Natural killer cell (primary cell): ENCODE results near the gene NTSR2. TPM values are rescaled to one million over a fixed set of nuclear protein-coding genes. Genes with fewer than 3 reads are reported as not detected.

Source experiments
- ATAC-seq, 3 donors: fragments of 150-1000 bp in 2 of 3; fragments of 200-7000 bp in 1 of 3; cut with Tn5 transposase; 1 replicate in 1 of 3; 2 replicates in 2 of 3; pipeline ENCODE4 v1.10.0; 2021; ENCODE audit warnings: mild to moderate bottlenecking in 2 of 3, moderate library complexity in 2 of 3
- DNase-seq, 2 donors: peaks; one replicate each; pipeline versions ENCODE4 v3.0.0 to v3.0.0-alpha.2; 2013 to 2021; ENCODE audit warnings: mixed read lengths in 1 of 2
- H3K27ac ChIP-seq: one replicate; pipeline ENCODE4 v1.5.1; 2013; ENCODE audit warnings: mild to moderate bottlenecking, low read length
- H3K27me3 ChIP-seq: one replicate; pipeline ENCODE4 v1.6.1; 2013; ENCODE audit warnings: low read length; ENCODE audit not compliant: control insufficient read depth, insufficient read depth
- H3K36me3 ChIP-seq: one replicate; pipeline ENCODE4 v1.6.1; 2013; ENCODE audit warnings: low read length; ENCODE audit not compliant: control insufficient read depth, insufficient read depth
- H3K4me1 ChIP-seq: one replicate; pipeline ENCODE4 v1.6.1; 2013; ENCODE audit warnings: low read length; ENCODE audit not compliant: control insufficient read depth, insufficient read depth
- H3K4me3 ChIP-seq: one replicate; pipeline ENCODE4 v1.5.1; 2013; ENCODE audit warnings: low read length
- H3K9me3 ChIP-seq: one replicate; pipeline ENCODE4 v1.6.1; 2013; ENCODE audit warnings: low read length; ENCODE audit not compliant: control insufficient read depth, insufficient read depth
- H3K27ac Mint-ChIP-seq, 2 donors: one replicate each; pipeline ENCODE4 v1.8.0; 2022; ENCODE audit warnings: mild to moderate bottlenecking in 2 of 2, mixed read lengths in 2 of 2, moderate library complexity in 1 of 2
- H3K27me3 Mint-ChIP-seq, 2 donors: one replicate each; pipeline ENCODE4 v1.8.0; 2022; ENCODE audit warnings: low read depth in 2 of 2, mixed read lengths in 2 of 2
- H3K36me3 Mint-ChIP-seq: one replicate; pipeline ENCODE4 v1.8.0; 2022; ENCODE audit warnings: mixed read lengths
- H3K4me1 Mint-ChIP-seq, 2 donors: one replicate each; pipeline ENCODE4 v1.8.0; 2022; ENCODE audit warnings: mixed read lengths in 2 of 2
- H3K4me3 Mint-ChIP-seq: one replicate; pipeline ENCODE4 v1.8.0; 2022; ENCODE audit warnings: mild to moderate bottlenecking, moderate library complexity, mixed read lengths
- H3K9me3 Mint-ChIP-seq, 2 donors: one replicate each; pipeline ENCODE4 v1.8.0; 2022; ENCODE audit warnings: mixed read lengths in 2 of 2
- WGBS: methylation state at CpG from one replicate; pipeline ENCODE4 v1.1.7; 2013; ENCODE audit warnings: missing lambda C conversion rate; ENCODE audit not compliant: insufficient coverage; 5-methylcytosine and 5-hydroxymethylcytosine counted together
- intact Hi-C: fragments of 100-400 bp; cut with micrococcal nuclease; formaldehyde crosslinking; loops from one replicate; pipeline ENCODE4 v1.14.2; 2022
- total RNA-seq, 4 donors: library from RNA; stranded (reverse); fragments of 120-200 nt in 1 of 4; gene quantifications; one replicate each; pipeline versions ENCODE4 v1.2.3 to v1.2.4, GENCODE V29; 2013 to 2022
- TF ChIP-seq, protein P1 (sequence below): fragments of 200-600 bp; IDR thresholded peaks from one replicate; pipeline ENCODE4 v1.8.0; 2022; ENCODE audit warnings: antibody characterized with exemption

NTSR2 gene
- total RNA-seq, 3 donors from 2014 or later (not counting 1 experiment from before 2014, with no cell fraction given) = not detected

DNA sequence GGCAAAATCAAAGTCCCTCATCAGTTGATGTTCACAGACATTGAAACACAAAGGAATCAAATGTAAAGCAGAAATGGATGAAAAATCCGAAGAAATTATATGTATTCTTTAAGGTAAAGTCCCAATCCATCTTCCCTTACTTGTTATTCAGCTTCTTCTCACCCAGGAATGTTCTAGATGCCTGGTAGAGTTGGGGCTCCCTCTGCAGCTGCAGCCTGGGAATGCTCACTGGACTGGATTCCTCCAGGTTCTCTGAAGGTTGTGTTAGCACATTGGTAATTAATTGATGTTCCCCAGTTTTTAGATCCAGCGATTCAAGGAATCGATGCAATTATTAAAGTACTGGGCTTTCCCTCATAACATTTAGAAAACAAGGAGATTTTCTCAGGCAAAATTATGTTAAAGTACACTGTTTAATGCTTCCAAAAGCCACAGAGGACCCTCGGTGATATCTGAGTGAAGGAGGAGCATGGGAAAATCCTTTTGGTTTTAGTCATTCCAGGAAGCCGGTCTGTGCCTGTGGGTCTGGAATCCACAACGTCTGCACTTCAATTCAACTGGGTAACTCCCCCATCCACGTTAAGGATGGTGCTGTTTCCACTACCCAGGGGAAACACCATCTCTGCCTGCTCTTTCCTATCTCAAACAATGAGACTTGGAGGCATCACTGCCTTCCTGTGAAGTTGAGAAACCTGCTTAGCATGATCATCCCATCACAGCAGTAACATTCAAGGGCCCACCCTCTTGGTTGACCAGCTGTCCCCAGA, 22.0 kb downstream of the NTSR2 start:
- intact Hi-C loops = no loop called here
- Histone ChIP-seq H3K27me3 (no peaks in the 10 kb centered on the region), H3K4me1 (no peaks in the 10 kb centered on the region), H3K4me3 (no peak overlapping the region), H3K27ac (no peak overlapping the region), H3K36me3 (no peaks in the 10 kb centered on the region), H3K9me3 (no peaks in the 10 kb centered on the region)
- ATAC-seq = no peak
- Mint-ChIP-seq H3K9me3 (no peaks in the 10 kb centered on the region), H3K27ac (no peak overlapping the region), H3K36me3 (no peaks in the 10 kb centered on the region), H3K27me3 (peaks cover 14 to 15% of the 10 kb centered on the region in 2 donors), H3K4me1 (no peaks in the 10 kb centered on the region), H3K4me3 (no peak overlapping the region)
- no peak for DNase-seq
- TF ChIP-seq, protein P1, sequence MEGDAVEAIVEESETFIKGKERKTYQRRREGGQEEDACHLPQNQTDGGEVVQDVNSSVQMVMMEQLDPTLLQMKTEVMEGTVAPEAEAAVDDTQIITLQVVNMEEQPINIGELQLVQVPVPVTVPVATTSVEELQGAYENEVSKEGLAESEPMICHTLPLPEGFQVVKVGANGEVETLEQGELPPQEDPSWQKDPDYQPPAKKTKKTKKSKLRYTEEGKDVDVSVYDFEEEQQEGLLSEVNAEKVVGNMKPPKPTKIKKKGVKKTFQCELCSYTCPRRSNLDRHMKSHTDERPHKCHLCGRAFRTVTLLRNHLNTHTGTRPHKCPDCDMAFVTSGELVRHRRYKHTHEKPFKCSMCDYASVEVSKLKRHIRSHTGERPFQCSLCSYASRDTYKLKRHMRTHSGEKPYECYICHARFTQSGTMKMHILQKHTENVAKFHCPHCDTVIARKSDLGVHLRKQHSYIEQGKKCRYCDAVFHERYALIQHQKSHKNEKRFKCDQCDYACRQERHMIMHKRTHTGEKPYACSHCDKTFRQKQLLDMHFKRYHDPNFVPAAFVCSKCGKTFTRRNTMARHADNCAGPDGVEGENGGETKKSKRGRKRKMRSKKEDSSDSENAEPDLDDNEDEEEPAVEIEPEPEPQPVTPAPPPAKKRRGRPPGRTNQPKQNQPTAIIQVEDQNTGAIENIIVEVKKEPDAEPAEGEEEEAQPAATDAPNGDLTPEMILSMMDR = no peak
- 79% methylated on average over 5 of the region's 7 CpGs for WGBS

DNA sequence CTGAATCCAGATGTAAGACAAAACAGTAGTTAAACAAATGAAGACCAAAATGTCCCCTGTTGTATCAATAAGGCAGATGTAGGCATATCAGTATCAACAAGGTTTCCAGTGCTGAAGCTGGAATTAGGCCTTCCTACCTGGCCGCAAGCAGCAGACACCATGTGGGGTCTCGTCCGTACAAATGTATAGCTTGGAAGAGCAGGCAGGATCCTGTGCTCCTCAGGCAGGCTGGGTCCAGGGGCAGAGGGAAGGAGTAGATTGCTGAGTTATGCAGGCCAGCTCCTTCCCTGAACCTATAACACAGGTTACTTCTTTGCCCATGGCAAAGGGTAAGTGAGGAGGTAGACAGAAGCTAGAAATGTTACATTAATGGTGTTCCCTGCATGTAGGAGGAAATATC, 23.5 kb downstream of the NTSR2 start:
- Histone ChIP-seq H3K9me3 (no peaks in the 10 kb centered on the region), H3K27ac (no peak overlapping the region), H3K4me1 (no peaks in the 10 kb centered on the region)

DNA sequence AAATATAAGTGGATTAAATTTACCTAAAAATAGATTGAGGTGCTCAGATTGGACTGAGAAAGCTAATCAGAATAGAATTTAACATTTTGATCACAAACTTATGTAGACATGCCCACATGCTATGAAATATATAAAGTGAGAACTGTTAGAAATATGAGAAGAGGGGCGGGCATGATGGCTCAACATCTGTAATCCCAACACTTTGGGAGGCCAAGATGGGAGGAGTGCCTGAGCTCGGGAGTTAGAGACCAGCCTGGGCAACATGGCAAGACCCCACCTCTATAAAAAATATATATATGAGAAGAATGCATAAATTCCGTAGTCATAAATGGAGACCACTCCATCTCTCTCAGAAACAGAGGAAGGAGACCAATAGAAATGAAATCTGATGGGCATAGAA, 25.7 kb downstream of the NTSR2 start:
- DNase-seq (no peak), ATAC-seq (no peak)
- Histone ChIP-seq H3K9me3 (no peaks in the 10 kb centered on the region), H3K4me3 (no peak overlapping the region), H3K27ac (no peak overlapping the region), H3K36me3 (no peaks in the 10 kb centered on the region), H3K4me1 (no peaks in the 10 kb centered on the region), H3K27me3 (no peaks in the 10 kb centered on the region)
- peaks cover 9 to 11% of the 10 kb centered on the region in 2 donors for H3K27me3 Mint-ChIP-seq
- intact Hi-C loops = no loop called here
- no peak overlapping the region for H3K4me3 Mint-ChIP-seq
- H3K36me3 Mint-ChIP-seq = no peaks in the 10 kb centered on the region
- no peaks in the 10 kb centered on the region for H3K4me1 Mint-ChIP-seq
- H3K9me3 Mint-ChIP-seq = no peaks in the 10 kb centered on the region
- TF ChIP-seq, protein P1 = no peak
- 67% methylated on average over 1 of the region's 3 CpGs for WGBS
- H3K27ac Mint-ChIP-seq = no peak overlapping the region

More for the DNA sequence above, 23.5 kb downstream of the NTSR2 start:
- H3K4me1 Mint-ChIP-seq = no peaks in the 10 kb centered on the region
- no peaks in the 10 kb centered on the region for H3K9me3 Mint-ChIP-seq
- H3K4me3 ChIP-seq = no peak overlapping the region
- 96% methylated on average over 3 of the region's 3 CpGs for WGBS
- no peaks in the 10 kb centered on the region for H3K36me3 Mint-ChIP-seq
- TF ChIP-seq, protein P1 = no peak
- intact Hi-C loops = no loop called here
- H3K27me3 Mint-ChIP-seq = peaks cover 12 to 14% of the 10 kb centered on the region in 2 donors
- no peak for DNase-seq
- ATAC-seq = no peak
- no peak overlapping the region for H3K4me3 Mint-ChIP-seq
- no peak overlapping the region for H3K27ac Mint-ChIP-seq
- H3K36me3 ChIP-seq = no peaks in the 10 kb centered on the region
- H3K27me3 ChIP-seq = no peaks in the 10 kb centered on the region

DNA sequence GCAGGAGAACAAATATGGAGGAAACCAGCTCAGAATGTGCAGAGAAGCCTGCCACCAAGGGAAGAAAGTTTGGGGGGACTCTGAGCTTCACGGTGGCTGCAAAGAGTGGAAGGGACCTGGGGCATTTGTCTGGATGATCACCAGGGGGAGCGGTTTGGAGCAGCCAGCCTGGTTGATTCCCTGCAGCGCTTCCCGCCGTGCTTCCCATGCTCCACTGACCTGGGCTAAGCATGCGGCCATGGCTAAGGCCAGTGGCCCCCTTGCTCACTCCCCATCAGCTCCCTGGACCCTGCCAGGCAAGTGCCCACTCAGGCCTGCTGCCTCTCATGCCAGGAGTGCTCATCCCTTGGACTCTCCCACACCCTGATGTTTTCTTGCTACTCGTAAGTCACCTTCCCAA, 27.0 kb downstream of the NTSR2 start:
- DNase-seq (no peak), ATAC-seq (no peak)
- no peaks in the 10 kb centered on the region for H3K4me1 Mint-ChIP-seq
- Histone ChIP-seq H3K36me3 (no peaks in the 10 kb centered on the region), H3K9me3 (no peaks in the 10 kb centered on the region), H3K27me3 (no peaks in the 10 kb centered on the region), H3K27ac (no peak overlapping the region), H3K4me1 (no peaks in the 10 kb centered on the region), H3K4me3 (no peak overlapping the region)
- H3K27me3 Mint-ChIP-seq = peaks cover 0 to 3% of the 10 kb centered on the region in 2 donors
- no peak overlapping the region for H3K4me3 Mint-ChIP-seq
- intact Hi-C loops = no loop called here
- H3K36me3 Mint-ChIP-seq = no peaks in the 10 kb centered on the region
- H3K27ac Mint-ChIP-seq = no peak overlapping the region
- H3K9me3 Mint-ChIP-seq = no peaks in the 10 kb centered on the region
- TF ChIP-seq, protein P1 = no peak
- WGBS = 80% methylated on average over 7 of the region's 7 CpGs
